COLO829 (cell line): ENCODE results near the gene COX7B2.

Source experiments
- DNase-seq: peaks from one replicate; pipeline ENCODE4 v3.0.0; 2012; ENCODE audit warnings: low spot score

COX7B2 gene

DNA sequence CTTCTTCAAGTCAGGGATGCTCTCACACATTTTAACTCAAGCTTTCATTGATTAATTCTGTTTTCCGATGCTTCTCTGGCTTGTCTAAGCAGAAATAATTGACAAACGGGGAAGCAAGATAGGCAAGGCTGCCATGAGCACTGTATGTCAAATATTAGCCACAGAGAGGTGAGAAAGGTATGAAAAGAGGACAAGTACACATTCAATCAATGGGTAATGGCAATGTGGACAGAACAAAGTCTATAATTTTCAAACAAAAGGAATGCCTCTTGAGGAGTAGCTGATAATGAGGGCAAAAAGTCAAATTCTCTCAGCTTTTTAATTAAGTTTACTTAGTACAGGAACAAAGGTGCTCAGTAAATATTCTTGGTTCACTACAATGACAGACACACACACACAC is 19.6 kb downstream of the COX7B2 start:
- no peak for DNase-seq

DNA sequence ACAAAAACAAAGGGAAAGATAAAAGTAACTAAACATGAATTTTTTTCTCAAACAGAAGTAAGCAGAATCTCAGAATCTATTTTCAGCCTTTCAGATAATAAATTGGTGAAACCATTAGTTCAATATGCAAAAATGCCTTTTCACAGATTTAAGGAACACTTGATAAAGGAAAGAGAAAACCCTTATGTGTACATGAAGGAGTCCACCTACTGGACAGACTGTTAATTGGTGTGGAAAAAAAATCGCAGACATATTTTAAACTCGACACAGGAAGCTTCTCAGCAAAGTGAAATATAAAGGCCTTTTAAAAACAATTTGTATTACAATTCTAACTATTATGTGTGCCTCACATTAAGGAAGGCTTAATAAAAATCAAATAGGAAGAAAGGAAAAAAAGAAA is 22.3 kb downstream of the COX7B2 start:
- no peak for DNase-seq

- DNase-seq, result no peak
Measured at GRCh38 chr4:46878641-46879040, 30.4 kb downstream of the COX7B2 start.

DNA sequence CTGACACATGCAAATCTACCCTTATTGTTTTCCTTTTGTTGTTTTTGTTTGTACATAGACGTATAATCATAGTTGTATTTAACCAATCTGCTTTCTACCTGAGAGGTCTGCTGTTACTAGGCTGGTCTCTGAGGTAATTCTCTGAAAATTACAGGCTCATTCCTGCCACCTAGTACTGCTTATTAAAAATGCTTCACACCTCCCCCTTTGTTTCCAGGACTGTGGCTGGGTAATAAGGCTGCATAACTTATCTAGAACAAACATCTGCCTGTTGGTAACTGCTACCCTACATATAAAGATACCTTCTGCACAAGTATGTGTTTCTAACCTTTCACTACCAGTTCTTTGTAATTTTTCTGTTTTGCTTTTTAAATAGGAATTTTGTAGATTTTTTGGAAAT is 34.2 kb downstream of the COX7B2 start:
- DNase-seq, result no peak

GRCh38 chr4:46870411-46870810 is 38.6 kb downstream of the COX7B2 start:
- no peak for DNase-seq

- no peak for DNase-seq
Measured at GRCh38 chr4:46856333-46856732, 52.7 kb downstream of the COX7B2 start.

DNA sequence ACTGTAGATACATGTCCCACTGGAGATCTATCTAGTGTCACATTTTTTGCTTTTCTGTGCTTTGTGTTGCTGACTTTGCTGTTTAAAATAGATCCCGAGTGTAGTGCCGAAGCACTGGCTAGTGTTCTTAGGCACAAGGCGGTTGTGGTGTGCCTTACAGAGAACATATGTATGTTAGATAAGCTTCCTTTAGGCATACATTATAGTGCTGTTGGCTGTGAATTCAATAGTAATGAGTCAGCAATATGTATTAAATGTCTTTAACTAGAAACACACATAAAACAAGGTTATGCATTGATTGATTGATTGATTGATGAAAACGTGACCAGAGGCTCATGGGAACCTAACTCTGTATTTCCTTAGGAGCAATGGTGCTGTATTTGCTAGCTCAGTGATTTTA is 56.2 kb downstream of the COX7B2 start:
- no peak for DNase-seq

GRCh38 chr4:46850026-46850425 is 59.0 kb downstream of the COX7B2 start:
- DNase-seq, result no peak

DNA sequence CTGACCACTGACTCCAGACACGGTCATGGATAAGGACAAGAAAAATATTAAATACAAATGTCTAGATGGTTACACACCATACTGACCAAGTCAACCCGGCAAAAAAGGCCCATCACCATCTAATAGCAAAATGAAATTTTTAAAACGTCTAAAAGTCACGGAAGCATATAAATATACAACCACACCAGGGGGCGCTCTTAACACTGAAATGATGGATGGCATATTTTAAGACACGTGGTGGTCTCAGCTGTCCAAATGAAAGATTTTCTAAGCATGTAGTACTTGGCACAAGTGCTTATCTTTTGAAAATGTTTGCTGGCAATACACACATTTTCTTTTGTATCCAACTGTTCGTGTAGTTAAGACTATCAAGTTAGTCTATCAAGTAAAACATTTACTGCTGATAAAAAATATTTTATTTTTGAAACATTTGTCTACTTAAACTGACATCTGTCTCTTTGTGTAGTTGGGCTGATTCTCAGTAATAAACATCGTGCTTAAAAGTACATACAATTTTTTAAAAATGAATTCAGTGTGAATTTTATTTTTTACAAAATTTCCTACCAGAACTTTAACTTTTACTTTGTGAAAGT is 64.6 kb downstream of the COX7B2 start:
- DNase-seq, result peak; percentile 4

DNA sequence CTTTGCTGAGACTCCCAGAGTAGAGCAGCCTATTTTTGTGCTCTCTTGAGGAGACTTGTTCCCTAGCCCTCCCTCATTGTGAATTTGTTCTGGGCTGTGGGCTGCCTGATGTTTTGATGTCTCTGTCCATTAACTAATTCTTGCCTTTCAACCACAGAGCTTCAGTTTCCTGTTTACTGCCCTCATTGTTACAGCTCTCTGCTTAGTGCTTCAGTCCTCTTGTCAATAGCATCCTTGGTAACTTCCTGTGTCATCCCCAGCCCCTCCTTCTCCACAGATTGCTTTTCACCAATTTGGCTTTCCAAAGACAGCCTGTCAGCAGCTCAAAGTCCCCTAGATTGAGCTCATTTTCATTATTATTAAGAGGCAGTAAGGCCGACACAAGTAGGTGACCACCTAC is 69.9 kb downstream of the COX7B2 start:
- DNase-seq, result no peak

DNA sequence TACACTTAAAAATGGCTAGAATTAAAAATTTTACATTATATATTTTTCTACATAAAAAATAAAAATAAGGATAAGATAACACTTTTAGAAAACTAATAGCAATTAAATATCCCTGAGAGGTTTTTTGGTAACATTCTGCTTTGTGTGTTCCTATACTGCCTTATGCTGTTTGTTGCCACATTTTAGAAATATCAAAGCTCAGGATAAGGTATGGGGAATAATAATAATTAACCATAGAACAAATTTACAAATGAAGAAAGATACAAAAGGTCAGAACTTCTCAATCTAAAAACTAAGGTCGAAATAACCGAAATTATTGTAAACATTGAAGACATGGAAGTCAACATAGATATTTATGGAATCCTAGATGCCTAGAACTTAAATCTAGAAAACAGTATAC is 71.4 kb downstream of the COX7B2 start:
- DNase-seq, result no peak

DNA sequence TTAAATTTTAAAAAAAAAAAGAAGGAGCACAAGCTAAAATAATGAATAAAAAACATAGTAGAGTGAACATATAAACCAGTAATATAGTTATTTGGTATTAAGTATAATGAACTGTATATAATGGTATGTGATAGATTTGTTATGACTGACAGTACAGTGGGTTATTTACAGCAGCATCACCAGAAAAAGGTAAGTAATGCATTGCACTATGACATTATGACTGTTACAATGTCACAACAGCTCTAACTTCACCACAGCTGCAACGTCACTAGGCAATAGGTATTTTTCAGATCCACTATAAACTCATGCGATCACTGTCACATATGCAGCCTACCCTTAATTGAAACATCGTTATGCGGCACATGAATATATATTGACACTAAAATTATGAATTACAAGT is 72.5 kb downstream of the COX7B2 start:
- no peak for DNase-seq

- no peak for DNase-seq
Measured at GRCh38 chr4:46830971-46831454, 78.0 kb downstream of the COX7B2 start.

- DNase-seq, result no peak
Measured at GRCh38 chr4:46820154-46820553, 88.9 kb downstream of the COX7B2 start.

DNA sequence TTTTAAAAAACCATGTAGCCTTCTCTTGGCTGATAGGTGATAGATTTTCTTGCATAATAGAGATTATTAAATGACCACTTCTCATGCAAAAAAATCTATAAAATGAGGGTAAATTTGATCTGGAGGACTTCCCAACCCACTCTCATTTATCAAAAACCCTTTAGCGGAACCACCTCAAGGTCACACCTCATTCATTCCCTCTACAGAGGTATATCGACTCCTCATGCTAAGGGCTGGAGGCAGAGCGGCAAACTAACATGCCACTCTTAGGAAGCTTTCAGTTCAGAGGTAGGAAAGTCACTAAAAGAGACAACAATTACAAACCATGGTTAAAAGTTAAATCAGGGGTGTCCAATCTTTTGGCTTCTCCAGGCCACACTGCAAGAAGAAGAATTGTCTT is 90.0 kb downstream of the COX7B2 start:
- DNase-seq, result no peak

DNA sequence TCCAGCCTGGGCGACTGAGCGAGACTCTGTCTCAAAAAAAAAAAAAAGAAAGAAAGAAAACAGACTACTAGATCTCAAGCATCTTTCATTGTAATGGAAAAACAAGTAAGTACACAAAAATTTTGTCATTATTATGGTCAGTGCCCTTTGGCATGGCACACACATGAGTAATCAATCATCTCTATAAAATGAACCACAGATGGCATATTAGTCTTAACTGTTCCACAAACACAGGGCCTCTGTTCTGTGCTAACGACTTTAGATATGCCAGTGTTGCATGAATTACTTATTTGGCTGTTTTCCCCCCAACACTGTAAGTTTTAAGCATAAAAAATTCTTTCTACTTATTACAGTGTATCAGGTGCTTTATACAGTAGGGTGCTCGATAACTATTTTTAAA is 90.4 kb downstream of the COX7B2 start:
- DNase-seq, result peak; percentile 27

DNA sequence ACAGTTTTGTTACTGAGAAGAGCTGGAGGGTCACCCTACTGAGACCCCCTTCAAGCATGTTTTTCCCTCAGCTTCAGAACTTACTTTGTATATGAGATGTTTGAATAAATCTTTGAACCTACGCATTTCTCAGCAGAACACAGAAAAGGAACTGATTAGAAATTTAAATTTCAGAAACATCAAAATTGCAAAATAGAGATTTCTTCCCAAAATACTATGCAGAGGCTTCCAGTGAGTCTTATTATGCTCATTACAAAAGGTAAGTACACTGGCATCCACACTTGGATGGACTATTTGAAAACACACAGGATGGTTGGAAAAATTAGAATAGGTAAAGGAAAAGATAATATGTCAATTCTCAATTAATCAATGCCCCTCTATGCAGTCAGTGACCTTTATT is 91.2 kb downstream of the COX7B2 start:
- DNase-seq, result no peak

GRCh38 chr4:46804781-46805413 is 104.1 kb downstream of the COX7B2 start:
- no peak for DNase-seq

DNA sequence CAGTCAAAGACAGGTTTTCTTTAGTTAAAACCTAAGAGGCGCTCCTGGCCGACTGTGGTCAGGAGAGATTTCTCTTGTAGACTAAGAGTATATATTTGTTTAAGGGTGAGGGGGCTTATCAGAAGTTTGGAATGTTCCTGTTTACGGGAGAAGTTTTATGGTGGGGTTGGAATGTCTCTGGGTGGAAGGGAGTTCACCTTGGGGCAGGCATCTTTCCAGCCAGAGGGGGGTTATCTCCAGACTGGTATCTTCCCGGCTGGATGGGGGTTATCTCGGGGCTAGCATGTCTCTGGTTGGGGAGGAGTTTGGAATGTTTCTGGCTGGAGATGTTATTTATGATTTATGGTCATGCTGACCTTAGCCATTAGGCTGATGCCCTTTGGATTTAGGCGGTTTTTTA is 116.0 kb downstream of the COX7B2 start:
- no peak for DNase-seq

DNA sequence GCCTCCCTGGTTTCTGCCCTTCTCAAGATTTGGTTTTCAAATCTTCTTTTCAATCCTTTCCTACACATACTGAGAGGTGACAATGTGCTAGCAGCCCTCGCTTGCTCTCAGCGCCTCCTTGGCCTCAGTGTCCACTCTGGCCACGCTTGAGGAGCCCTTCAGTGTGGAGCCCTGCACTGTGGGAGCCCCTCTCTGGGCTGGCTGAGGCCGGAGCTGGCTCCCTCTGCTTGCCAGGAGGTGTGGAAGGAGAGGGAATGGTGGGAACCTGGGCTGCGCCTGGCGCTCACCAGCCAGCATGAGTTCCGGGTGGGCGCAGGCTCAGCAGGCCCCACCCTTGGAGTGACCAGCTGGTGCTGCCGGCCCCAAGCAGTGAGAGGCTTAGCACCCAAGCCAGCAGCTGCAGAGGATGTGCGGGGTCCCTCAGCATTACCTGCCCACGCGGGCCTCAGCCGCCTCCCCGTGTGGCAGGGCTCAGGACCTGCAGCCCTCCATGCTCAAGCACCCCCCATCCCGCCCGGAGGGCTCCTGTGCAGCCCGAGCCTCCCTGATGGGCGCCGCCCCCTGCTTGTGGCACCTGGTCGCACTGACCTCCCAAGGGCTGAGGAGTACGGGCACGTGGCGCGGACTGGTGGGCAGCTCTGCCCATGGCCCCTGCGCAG is 127.5 kb downstream of the COX7B2 start:
- DNase-seq, result no peak

DNA sequence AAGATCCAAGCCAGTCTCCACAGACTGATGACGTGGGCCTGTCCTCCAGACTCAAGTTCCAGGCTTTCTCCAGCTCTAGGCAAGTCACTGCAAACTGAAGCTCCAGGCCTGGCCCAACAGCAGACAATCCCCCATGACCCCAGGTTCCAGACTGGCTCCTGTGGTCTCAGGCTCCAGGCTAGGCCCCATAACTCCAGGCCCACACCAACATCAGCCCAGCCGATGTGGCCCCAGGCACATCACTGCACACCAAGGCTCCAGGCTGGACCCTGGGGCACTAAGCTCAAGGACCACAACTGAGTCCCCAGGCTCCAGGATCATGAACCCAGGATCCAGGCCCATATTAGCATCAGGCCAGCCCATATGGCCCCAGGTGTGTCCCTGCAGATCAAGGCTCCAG is 143.6 kb downstream of the COX7B2 start:
- DNase-seq, result no peak

DNA sequence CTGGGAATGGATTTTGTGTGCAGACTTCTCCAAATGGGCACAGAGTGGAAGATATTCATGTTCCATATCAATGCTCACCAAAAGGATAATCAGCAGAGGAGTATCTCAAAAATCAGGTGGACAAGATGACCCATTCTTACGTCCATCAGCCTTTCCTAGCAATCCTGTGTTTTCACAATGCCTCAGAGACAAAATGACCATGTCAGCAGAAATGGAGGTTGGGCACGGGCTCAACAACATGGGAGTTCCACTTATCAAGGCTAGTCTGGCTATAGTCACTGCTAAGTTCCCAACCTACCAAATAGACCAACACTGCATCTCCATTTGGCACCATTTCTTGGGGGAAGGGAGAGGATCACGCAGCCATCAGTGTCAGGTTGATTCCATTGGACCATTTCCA is 179.0 kb downstream of the COX7B2 start:
- no peak for DNase-seq

DNA sequence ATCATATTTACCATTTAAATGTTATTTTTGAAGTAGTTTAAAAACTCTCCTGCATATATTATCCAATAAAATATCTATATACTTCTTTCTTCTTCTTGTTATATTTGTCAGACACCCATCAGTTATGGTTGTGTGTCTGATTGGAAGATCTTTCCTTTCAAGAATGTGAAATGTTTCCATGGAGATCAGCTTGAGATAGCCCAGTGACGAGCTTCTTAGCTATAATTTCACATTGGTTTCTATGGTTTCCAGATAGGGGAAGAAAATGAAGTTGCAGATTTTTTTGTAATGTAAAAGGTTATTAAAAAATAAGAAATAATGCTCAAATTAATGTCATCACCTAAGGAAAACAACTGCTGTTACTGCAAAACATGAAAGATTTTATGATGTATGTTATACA is 189.0 kb downstream of the COX7B2 start:
- DNase-seq, result no peak

GRCh38 chr4:46717950-46718349 is 191.1 kb downstream of the COX7B2 start:
- DNase-seq, result no peak
